ENCODE measurements around the gene RNF224.

The RNF224 gene

GRCh38 chr9:137231372-137232039 lies 4.2 kb downstream of the RNF224 start:
- no peaks in the 10 kb centered on the region for H3K9me3 ChIP-seq
- no peak for DNase-seq
- no peaks in the 10 kb centered on the region for H3K36me3 ChIP-seq
- H3K4me1 ChIP-seq, result peaks cover 7% of the 10 kb centered on the region; the same call in 1 of the 2 replicates
- H3K4me3 ChIP-seq (ENCODE audit: low read depth, low read length), result no peak overlapping the region
- H3K27me3 ChIP-seq, result no peaks in the 10 kb centered on the region
- TF ChIP-seq CTCF (IDR thresholded peaks at IDR 0.05; ENCODE audit: low read depth, low read length), result no peak

- H3K4me1 ChIP-seq, result peaks cover 11% of the 10 kb centered on the region
- no peaks in the 10 kb centered on the region for H3K27me3 ChIP-seq
- DNase-seq, result no peak
- no peak overlapping the region for H3K4me3 ChIP-seq (ENCODE audit: low read depth, low read length)
- H3K9me3 ChIP-seq, result no peaks in the 10 kb centered on the region
- TF ChIP-seq CTCF (IDR thresholded peaks at IDR 0.05; ENCODE audit: low read depth, low read length), result no peak
- H3K36me3 ChIP-seq, result no peaks in the 10 kb centered on the region
Observed at GRCh38 chr9:137232101-137232500, 4.8 kb downstream of the RNF224 start.

- TF ChIP-seq CTCF (IDR thresholded peaks at IDR 0.05; ENCODE audit: low read depth, low read length), result no peak
- no peak overlapping the region for H3K4me3 ChIP-seq (ENCODE audit: low read depth, low read length)
- H3K27me3 ChIP-seq, result no peaks in the 10 kb centered on the region
- no peaks in the 10 kb centered on the region for H3K36me3 ChIP-seq
- H3K9me3 ChIP-seq, result no peaks in the 10 kb centered on the region
- H3K4me1 ChIP-seq, result peaks cover 11% of the 10 kb centered on the region
- DNase-seq, result no peak
Observed at GRCh38 chr9:137232510-137232909, 5.2 kb downstream of the RNF224 start.

- no peak for DNase-seq
- H3K9me3 ChIP-seq, result no peaks in the 10 kb centered on the region
- no peaks in the 10 kb centered on the region for H3K27me3 ChIP-seq
- H3K36me3 ChIP-seq, result no peaks in the 10 kb centered on the region
- peaks cover 11% of the 10 kb centered on the region for H3K4me1 ChIP-seq
- TF ChIP-seq CTCF (IDR thresholded peaks at IDR 0.05; ENCODE audit: low read depth, low read length), result no peak
- H3K4me3 ChIP-seq (ENCODE audit: low read depth, low read length), result no peak overlapping the region
Observed at GRCh38 chr9:137233143-137233980, 6.1 kb downstream of the RNF224 start.

GRCh38 chr9:137234055-137234697 lies 6.9 kb downstream of the RNF224 start:
- no peaks in the 10 kb centered on the region for H3K27me3 ChIP-seq
- TF ChIP-seq CTCF (IDR thresholded peaks at IDR 0.05; ENCODE audit: low read depth, low read length), result no peak
- H3K36me3 ChIP-seq, result no peaks in the 10 kb centered on the region
- no peak for DNase-seq
- peaks cover 7% of the 10 kb centered on the region for H3K4me1 ChIP-seq
- no peaks in the 10 kb centered on the region for H3K9me3 ChIP-seq
- H3K4me3 ChIP-seq (ENCODE audit: low read depth, low read length), result no peak overlapping the region

Measured in BE2C (cell line).